ENCODE data around the gene GRN. TPM values are rescaled to one million over a fixed set of nuclear protein-coding genes. Genes with fewer than 3 reads are reported as not detected.
"Not testable (repeated sequence)": the region's sequence is repeated elsewhere in the genome, so short reads cannot be mapped to it uniquely, and the experiment has no call there.

GRN gene
- polyA plus RNA-seq, 1 donor from 2014 or later = 219 TPM

- Mint-ChIP-seq H3K9me3 (no peaks in the 10 kb centered on the region), H3K4me1 (peaks cover 5 to 8% (median 7%) of the 10 kb centered on the region in 3 donors), H3K27ac (no peak overlapping the region), H3K36me3 (no peaks in the 10 kb centered on the region), H3K27me3 (peaks cover 5% of the 10 kb centered on the region), H3K4me3 (no peak overlapping the region)
Observed at GRCh38 chr17:44358066-44358465, 13.0 kb downstream of the GRN start.

- H3K9me3 Mint-ChIP-seq = no peaks in the 10 kb centered on the region
- H3K27me3 Mint-ChIP-seq = peaks cover 5% of the 10 kb centered on the region
- H3K4me3 Mint-ChIP-seq = peak overlapping the region in 3 of 4 donors; percentile 7 to 83 (median 25)
- H3K36me3 Mint-ChIP-seq = no peaks in the 10 kb centered on the region
- no peak overlapping the region for H3K27ac Mint-ChIP-seq
- H3K4me1 Mint-ChIP-seq = peaks cover 5 to 8% (median 5%) of the 10 kb centered on the region in 3 donors
Observed at GRCh38 chr17:44359006-44359405, 13.9 kb downstream of the GRN start.

- Mint-ChIP-seq H3K4me3 (peak overlapping the region in 3 of 4 donors; percentile 3 to 25 (median 7)), H3K36me3 (no peaks in the 10 kb centered on the region), H3K9me3 (no peaks in the 10 kb centered on the region), H3K4me1 (peaks cover 5 to 8% (median 5%) of the 10 kb centered on the region in 3 donors), H3K27me3 (peaks cover 5% of the 10 kb centered on the region), H3K27ac (no peak overlapping the region)
Observed at GRCh38 chr17:44359458-44360143, 14.5 kb downstream of the GRN start.

GRCh38 chr17:44360144-44360533, 15.0 kb downstream of the GRN start:
- Mint-ChIP-seq H3K4me1 (peaks cover 5 to 8% (median 5%) of the 10 kb centered on the region in 3 donors), H3K27ac (no peak overlapping the region), H3K36me3 (no peaks in the 10 kb centered on the region), H3K4me3 (peak overlapping the region in 1 of 4 donors; percentile 11), H3K27me3 (peaks cover 7% of the 10 kb centered on the region), H3K9me3 (no peaks in the 10 kb centered on the region)

GRCh38 chr17:44360826-44361225, 15.7 kb downstream of the GRN start:
- Mint-ChIP-seq H3K36me3 (no peaks in the 10 kb centered on the region), H3K27me3 (peaks cover 11% of the 10 kb centered on the region), H3K9me3 (no peaks in the 10 kb centered on the region), H3K4me1 (peaks cover 5 to 8% (median 5%) of the 10 kb centered on the region in 3 donors), H3K27ac (no peak overlapping the region), H3K4me3 (peak overlapping the region in 1 of 4 donors; percentile 67)

GRCh38 chr17:44361292-44362260, 16.5 kb downstream of the GRN start:
- Mint-ChIP-seq H3K36me3 (no peaks in the 10 kb centered on the region), H3K9me3 (no peaks in the 10 kb centered on the region), H3K27ac (no peak overlapping the region), H3K4me1 (peaks cover 5 to 8% (median 5%) of the 10 kb centered on the region in 3 donors), H3K4me3 (peak overlapping the region in 2 of 4 donors; percentile 67 to 74), H3K27me3 (peaks cover 16% of the 10 kb centered on the region)

GRCh38 chr17:44362459-44362948, 17.4 kb downstream of the GRN start:
- Mint-ChIP-seq H3K27ac (no peak overlapping the region), H3K9me3 (no peaks in the 10 kb centered on the region), H3K4me3 (peak overlapping the region in 2 of 4 donors; percentile 54 to 68), H3K36me3 (peaks cover 3% of the 10 kb centered on the region), H3K27me3 (peaks cover 21% of the 10 kb centered on the region), H3K4me1 (peaks cover 5 to 8% (median 5%) of the 10 kb centered on the region in 3 donors)

GRCh38 chr17:44362949-44363612, 18.0 kb downstream of the GRN start:
- peaks cover 5 to 8% (median 5%) of the 10 kb centered on the region in 3 donors for H3K4me1 Mint-ChIP-seq
- peaks cover 4% of the 10 kb centered on the region for H3K36me3 Mint-ChIP-seq
- no peak overlapping the region for H3K27ac Mint-ChIP-seq
- H3K4me3 Mint-ChIP-seq = peak overlapping the region in 3 of 4 donors; percentile 70 to 80 (median 77)
- H3K27me3 Mint-ChIP-seq = peaks cover 24% of the 10 kb centered on the region
- H3K9me3 Mint-ChIP-seq = no peaks in the 10 kb centered on the region

- H3K36me3 Mint-ChIP-seq = peaks cover 4% of the 10 kb centered on the region
- peaks cover 28% of the 10 kb centered on the region for H3K27me3 Mint-ChIP-seq
- peak within 1 kb of the TSS; percentile 71 to 89 (median 84) for H3K4me3 Mint-ChIP-seq
- H3K27ac Mint-ChIP-seq = peak within 1 kb of the TSS in 1 of 3 donors; percentile 81
- peaks cover 5 to 7% (median 5%) of the 10 kb centered on the region in 3 donors for H3K4me1 Mint-ChIP-seq
- H3K9me3 Mint-ChIP-seq = no peaks in the 10 kb centered on the region
Observed at GRCh38 chr17:44363613-44364159, 18.6 kb downstream of the GRN start, which contains the start of gene FAM171A2. Gene FAM171A2, minus strand, starts transcription at chr17:44363853. Its CDS starts 139 bp downstream, at chr17:44363714.

- not testable (repeated sequence) for H3K36me3 Mint-ChIP-seq, H3K4me1 Mint-ChIP-seq, H3K27ac Mint-ChIP-seq, H3K9me3 Mint-ChIP-seq
- Mint-ChIP-seq H3K27me3 (peaks cover 26% of the 10 kb centered on the region), H3K4me3 (peak overlapping the region in 2 of 4 donors; percentile 55 to 71)
Observed at GRCh38 chr17:44365051-44365450, 19.9 kb downstream of the GRN start.

GRCh38 chr17:44367231-44367979, 22.3 kb downstream of the GRN start:
- H3K9me3 Mint-ChIP-seq = no peaks in the 10 kb centered on the region
- H3K27ac Mint-ChIP-seq = no peak overlapping the region
- peaks cover 4% of the 10 kb centered on the region for H3K36me3 Mint-ChIP-seq
- H3K4me1 Mint-ChIP-seq = peaks cover 0 to 1% (median 0%) of the 10 kb centered on the region in 3 donors
- peaks cover 36% of the 10 kb centered on the region for H3K27me3 Mint-ChIP-seq
- H3K4me3 Mint-ChIP-seq = peak overlapping the region in 2 of 4 donors; percentile 22 to 34

- H3K9me3 Mint-ChIP-seq, H3K27ac Mint-ChIP-seq, H3K36me3 Mint-ChIP-seq, H3K4me1 Mint-ChIP-seq, H3K4me3 Mint-ChIP-seq: not testable (repeated sequence)
- peaks cover 38% of the 10 kb centered on the region for H3K27me3 Mint-ChIP-seq
Observed at GRCh38 chr17:44368391-44369243, 23.5 kb downstream of the GRN start.

- peaks cover 42% of the 10 kb centered on the region for H3K27me3 Mint-ChIP-seq
- not testable (repeated sequence) for H3K27ac Mint-ChIP-seq, H3K4me1 Mint-ChIP-seq, H3K4me3 Mint-ChIP-seq, H3K9me3 Mint-ChIP-seq, H3K36me3 Mint-ChIP-seq
Observed at GRCh38 chr17:44369414-44370023, 24.4 kb downstream of the GRN start.

Measured in IgD-negative memory B cell (primary cell).